HT1080 (cell line): ENCODE results near the gene C1orf50. TPM values are rescaled to one million over a fixed set of nuclear protein-coding genes. Genes with fewer than 3 reads are reported as not detected.
"Not testable (repeated sequence)": the region's sequence is repeated elsewhere in the genome, so short reads cannot be mapped to it uniquely, and the experiment has no call there.

ENCODE experiments used
- DNase-seq: peaks from one replicate; pipeline ENCODE4 v3.0.0-alpha.2; 2015; ENCODE audit warnings: low read depth
- polyA plus RNA-seq, 2 experiments: library from polyadenylated mRNA; depleted of rRNA; stranded (reverse); fragments of >200 nt; gene quantifications; 2 replicates each; pipeline ENCODE4 v1.2.3, GENCODE V29; 2015
- total RNA-seq: library from RNA; depleted of rRNA; stranded (reverse); fragments of >200 nt; shearing (Covaris generic); gene quantifications from 2 replicates; pipeline ENCODE4 v1.2.3, GENCODE V29; 2014; rRNA removed

The C1orf50 gene
- 1.3 and 1.8 TPM in 2 replicates for total RNA-seq
- 1.5 and 2.8 TPM in 2 replicates for polyA plus RNA-seq (2015; cell fraction: cytosol; rRNA removed)
- 1.3 and 5.4 TPM in 2 replicates for polyA plus RNA-seq (2015; cell fraction: nucleus; rRNA removed)

- peak; percentile 99 for DNase-seq
These were observed at the start of gene C1orf50, which contains the start of gene P3H1 for GRCh38 chr1:42766741-42767509. TSS of gene C1orf50 (plus strand) at chr1:42767249. CDS start at chr1:42767312, 63 bp downstream. TSS of gene P3H1 (minus strand) at chr1:42767028. CDS start at chr1:42766971, 57 bp downstream.

- no peak for DNase-seq
These were observed 46.2 kb upstream of the C1orf50 start for GRCh38 chr1:42720868-42721267.

- no peak for DNase-seq
These were observed 45.1 kb upstream of the C1orf50 start for GRCh38 chr1:42721926-42722325.

GRCh38 chr1:42722403-42722802 is 44.6 kb upstream of the C1orf50 start:
- DNase-seq, result not testable (repeated sequence)

DNA sequence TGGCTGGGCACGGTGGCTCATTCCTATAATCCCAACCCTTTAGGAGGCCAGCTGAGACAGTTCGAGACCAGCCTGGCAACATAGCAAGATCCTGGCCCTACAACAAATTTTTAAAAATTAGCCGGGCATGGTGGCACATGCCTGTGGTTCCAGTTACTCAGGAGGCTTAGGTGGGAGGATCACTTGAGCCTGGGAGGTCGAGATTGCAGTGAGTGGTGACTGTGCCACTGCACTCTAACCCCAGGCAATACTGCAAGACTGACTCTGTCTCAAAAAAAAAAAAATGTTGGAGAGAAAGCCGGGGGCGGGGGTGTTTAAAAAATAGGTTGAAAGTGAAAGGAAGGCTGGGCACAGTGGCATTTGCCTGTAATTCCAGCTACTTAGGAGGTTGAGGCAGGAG is 43.5 kb upstream of the C1orf50 start:
- DNase-seq, result peak; percentile 37

- DNase-seq, result not testable (repeated sequence)
These were observed 41.2 kb upstream of the C1orf50 start for GRCh38 chr1:42725820-42726219.

DNA sequence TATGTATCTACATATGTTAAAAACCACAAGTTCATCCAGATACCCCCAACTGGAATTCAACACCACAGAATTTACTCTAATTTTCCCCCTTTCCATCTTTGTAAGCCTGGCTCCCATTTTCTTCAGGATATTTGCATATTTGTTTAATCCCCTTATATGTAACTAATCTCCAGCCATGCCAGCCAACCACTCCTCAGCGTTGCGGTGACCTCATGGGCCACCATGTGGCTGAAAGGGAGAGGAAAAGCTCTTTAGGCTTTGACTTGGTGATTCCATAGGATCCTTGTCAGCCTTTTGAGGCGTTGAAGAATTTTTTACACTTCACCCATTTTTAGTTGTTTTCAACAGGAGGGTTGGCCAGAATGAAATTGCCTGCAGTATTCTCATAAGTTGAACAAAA is 37.0 kb upstream of the C1orf50 start:
- no peak for DNase-seq

GRCh38 chr1:42730988-42731387 is 36.1 kb upstream of the C1orf50 start:
- peak; percentile 46 for DNase-seq

DNA sequence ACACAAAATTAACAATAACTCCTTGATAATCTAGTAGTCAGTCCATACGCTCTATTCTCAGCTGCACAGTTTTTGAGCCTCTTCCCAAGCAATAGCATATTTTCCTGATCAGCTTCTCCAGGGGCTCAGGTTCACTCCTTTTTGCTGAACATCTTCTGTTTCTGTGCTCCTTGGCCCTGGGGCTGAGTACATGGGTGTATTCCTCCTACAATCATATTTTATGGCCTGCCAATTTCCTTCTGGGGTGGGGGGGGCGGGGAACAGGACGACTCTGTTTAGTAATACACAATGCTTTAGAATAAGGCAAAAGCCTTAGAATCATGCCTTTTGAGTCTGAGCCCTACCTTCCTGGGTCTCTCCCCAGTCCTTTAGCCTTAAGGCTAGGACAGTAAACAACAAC is 35.5 kb upstream of the C1orf50 start:
- DNase-seq, result no peak

- DNase-seq, result no peak
These were observed 34.8 kb upstream of the C1orf50 start for GRCh38 chr1:42732126-42732680.

DNA sequence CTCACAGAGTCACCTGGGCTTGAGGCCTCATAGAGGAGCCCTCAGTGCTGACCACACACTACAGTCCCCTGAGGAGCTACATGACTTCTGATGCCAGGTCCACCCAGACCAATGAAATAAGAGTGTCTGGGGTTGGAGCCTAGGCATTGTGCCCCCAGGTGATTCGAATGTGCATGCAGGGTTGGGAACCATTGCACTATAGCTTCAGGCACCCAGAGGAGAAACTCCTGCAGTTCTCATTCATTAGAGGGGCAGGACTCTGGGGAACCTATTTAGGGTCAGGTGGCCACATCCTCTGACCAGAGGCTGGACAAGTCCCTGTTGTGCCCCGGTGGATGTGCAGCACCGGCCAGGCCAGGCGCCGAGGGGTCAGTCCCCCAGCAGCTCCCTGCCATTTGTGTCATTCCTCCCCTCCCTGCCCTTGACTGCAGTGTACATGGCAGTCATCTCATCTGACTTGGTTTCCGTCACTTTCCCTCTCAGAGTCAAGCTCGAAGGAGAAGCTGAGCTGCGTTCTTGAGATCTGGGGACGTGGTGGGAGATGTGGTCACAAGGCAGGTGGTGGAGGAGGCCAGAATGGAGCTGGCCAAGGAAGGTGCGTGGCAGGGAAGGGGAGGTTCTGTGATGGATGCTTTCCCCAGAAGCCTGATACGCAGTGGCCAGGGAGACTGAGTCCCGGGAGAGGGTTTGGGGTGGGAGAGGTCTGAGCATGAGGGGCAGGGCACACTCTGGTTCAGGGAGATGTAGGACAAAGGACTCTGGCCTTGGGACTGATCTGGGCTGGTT is 33.4 kb upstream of the C1orf50 start:
- no peak for DNase-seq

- no peak for DNase-seq
These were observed 32.6 kb upstream of the C1orf50 start for GRCh38 chr1:42734201-42735035.

- DNase-seq, result no peak
These were observed 32.0 kb upstream of the C1orf50 start for GRCh38 chr1:42735056-42735455.

GRCh38 chr1:42735477-42736105 is 31.5 kb upstream of the C1orf50 start:
- DNase-seq, result no peak

DNA sequence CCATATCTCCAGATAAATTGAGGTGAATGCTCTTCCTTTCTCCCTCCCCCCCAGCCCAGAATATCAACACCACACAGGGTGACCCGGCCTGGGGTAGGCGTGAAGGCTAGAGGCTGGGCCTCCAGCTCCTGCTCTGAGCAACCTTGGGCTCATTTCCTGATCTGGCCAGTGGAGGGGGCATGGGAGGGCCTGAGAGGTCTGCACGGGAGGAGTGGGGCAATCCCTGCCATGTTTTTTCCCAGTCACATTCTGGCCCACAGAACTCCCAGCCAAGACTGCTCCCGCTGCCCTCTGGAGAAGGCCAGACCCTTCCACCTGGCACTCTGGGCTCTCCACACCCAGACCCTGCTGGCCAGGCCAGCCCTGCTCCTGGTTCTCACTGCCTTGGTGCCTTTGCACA is 30.9 kb upstream of the C1orf50 start:
- peak; percentile 23 for DNase-seq

- no peak for DNase-seq
These were observed 30.4 kb upstream of the C1orf50 start for GRCh38 chr1:42736571-42737200.

DNA sequence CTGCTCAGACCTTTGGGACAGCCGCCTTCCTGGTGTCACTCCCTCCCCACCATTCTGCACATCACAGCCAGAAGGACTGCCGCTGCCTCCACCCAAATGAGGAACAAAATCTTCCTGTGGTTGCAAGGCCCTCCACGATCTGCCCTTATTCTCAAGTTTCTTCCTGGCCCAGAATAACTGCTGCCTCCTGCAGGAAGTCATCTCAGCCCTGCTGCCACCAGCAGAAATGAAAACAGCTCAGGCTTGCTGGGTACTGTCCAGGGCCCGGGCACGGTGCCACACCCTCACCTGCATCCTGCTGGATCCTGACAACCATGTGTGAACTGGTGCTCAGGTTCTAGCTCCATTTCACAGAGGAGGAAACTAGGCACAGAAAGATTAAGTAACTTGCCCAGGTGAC is 29.8 kb upstream of the C1orf50 start:
- DNase-seq, result no peak

DNA sequence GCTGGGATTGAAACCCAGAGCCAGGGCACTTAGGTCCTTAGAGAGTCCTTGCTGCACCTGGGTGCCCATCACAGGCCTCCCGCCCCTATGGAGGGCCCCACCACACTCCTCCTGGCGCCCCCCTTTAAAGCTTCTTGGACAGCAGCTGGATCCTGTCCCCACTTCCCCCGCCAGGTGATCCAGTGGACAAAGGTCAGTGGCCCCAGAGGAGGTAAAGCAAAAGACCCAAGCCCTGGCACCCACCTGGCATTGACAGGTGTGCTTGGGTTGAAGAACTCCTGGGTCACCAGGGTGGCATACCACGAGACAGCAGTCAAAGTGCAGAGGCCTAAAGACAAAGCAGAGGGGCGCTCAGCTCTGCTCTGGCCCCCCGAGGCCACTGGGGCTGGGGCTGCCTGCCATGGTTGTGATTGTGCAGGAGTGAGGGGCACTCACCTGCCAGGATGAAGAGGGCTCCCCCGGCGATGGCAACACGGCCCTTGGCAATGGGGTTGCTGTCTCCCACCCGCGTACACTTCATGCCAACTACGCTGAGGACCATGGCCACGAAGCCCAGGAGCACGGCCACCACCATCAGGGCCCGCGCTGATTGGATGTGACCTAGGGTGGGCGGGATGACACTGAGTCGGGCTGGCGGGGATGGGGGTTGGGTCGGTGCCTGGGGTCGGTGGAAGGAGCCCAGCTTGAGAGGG is 28.9 kb upstream of the C1orf50 start:
- DNase-seq, result no peak

- DNase-seq, result no peak
These were observed 28.3 kb upstream of the C1orf50 start for GRCh38 chr1:42738678-42739226.
